ENCODE data around the gene RSL1D1.
"Not testable (repeated sequence)": the region's sequence is repeated elsewhere in the genome, so short reads cannot be mapped to it uniquely, and the experiment has no call there.

The RSL1D1 gene

DNA sequence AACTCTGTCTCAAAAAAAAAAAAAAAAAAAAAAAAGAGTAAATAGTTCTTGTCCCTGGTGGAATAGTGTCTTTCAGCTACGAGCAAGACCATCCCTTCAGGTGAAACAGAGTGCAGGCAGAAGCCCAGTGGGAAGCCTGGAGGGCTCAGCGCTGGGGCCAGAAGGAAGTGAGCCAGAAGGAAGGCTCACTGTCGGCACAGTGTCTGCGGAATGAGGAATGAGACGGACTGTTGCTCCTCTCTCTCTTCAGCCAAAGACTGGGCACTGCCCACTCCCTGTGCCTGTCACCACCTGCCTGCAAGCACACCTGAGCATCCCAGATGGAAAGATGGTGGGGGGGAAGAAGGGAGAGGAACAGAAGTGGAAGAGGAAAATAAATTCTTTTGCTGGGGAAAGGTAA is 7.5 kb downstream of the RSL1D1 start:
- no peak for DNase-seq (ENCODE audit: low spot score)

DNA sequence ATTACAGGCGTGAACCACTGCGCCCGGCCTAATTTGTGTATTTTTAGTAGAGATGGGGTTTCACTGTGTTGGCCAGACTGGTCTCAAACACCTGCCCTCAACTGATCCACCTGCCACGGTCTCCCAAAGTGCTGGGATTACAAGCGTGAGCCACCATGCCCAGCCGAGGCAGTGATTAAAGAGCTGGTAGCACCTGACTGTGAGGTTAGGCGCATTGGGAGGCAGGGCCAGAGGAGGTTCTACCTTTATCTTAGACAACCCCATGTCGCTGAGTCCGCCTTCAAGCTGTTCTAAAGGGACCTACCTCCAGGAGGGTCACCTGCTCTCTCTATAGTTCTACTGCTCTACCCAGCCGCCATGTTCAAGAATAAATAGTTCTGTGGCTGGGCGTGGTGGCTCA is 8.1 kb downstream of the RSL1D1 start:
- no peak for DNase-seq (ENCODE audit: low spot score)

DNA sequence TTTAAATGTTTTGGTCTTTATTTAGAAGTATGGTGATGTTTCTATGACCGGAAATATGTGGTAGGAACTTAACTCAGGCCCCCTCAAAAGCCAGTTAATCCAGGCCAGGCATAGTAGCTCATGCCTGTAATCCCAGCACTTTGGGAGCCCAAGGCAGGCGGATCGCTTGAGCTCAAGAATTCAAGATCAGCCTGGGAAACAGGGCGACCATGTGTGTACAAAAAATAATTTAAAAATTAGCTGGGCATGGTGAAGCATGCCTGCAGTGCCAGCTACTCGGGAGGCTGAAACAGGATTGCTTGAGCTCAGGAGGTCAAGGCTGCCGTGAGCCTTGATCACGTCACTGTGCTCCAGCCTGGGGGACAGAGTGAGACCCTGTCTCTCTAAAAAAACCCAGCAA is 10.3 kb downstream of the RSL1D1 start:
- no peak for DNase-seq (ENCODE audit: low spot score)

DNA sequence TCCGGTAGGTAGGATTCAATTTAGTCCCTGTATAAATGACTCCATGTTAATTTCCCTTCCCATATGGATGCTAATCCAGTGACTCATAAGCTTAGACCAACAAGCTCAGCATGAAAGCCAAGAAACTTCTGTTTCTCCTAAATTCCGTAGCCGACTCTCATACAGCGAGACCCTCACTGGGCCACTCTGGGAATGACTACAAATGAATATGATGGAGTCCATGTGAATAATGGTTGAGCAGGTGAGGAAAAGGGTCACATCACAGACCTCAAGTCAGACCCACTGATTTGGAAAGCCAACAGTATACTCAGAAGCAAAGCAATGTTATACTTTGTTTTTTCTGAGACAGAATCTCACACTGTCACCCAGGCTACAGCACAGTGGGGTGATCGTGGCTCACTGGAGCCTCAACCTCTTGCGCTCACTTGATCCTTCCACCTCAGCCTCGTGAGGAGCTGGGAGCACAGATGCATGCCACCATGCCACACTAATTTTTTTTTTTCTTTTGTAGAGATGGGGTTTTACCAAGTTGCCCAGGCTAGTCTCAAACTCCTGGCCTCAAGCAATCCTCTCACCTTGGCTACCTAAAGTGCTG is 14.6 kb downstream of the RSL1D1 start:
- no peak for DNase-seq (ENCODE audit: low spot score)

DNA sequence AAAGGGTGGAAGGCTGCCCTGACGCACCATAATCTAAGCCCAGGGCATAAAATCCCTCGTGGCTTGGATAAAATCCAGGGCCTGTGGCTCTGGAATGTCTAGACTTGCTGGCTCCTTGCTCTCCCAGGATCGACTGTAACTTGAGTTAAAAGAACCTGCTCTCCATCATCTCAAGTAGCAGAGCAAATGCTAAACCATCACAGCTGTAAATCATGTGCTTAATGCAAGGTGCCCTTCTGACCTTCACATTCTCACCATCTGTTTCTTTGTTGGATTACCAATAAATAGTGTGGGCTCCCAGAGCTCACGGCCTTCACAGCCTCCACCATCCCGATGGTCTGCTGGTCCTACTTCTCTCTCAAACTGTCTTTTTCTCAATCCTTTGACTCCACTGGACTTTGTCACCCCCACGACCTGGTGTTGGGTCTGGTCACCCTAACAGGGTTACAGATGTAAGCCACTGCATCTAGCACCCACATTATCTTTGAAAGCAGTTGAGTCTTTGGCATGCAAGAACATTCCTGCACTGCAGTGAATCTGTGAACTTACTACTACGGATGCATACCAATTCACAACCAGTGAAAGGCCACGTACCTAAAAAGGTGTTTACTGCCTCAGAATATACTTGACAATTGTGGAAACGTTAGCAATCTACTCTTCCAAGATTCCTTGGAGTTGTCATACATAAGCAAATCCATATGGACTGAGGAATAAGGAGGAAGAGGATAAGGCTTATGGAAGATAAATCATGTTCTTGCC is 15.3 kb downstream of the RSL1D1 start:
- DNase-seq (ENCODE audit: low spot score) = no peak

DNA sequence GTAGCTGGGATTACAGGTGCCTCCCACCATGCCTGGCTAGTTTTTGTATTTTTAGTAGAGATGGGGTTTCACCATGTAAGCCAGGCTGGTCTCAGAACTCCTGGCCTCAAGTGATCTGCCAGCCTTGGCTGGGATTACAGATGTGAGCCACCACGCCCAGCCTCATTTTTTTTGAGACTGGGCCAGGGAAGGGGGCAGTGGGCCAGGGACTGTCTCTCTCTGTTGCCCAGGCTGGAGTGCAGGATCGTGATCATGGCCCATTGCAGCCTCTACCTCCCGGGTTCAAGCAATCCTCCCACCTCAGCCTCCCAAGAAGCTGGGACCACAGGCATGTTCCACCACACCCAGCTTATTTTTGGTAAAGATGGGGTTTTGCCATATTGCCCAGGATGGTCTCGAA is 16.0 kb downstream of the RSL1D1 start:
- no peak for DNase-seq (ENCODE audit: low spot score)

DNA sequence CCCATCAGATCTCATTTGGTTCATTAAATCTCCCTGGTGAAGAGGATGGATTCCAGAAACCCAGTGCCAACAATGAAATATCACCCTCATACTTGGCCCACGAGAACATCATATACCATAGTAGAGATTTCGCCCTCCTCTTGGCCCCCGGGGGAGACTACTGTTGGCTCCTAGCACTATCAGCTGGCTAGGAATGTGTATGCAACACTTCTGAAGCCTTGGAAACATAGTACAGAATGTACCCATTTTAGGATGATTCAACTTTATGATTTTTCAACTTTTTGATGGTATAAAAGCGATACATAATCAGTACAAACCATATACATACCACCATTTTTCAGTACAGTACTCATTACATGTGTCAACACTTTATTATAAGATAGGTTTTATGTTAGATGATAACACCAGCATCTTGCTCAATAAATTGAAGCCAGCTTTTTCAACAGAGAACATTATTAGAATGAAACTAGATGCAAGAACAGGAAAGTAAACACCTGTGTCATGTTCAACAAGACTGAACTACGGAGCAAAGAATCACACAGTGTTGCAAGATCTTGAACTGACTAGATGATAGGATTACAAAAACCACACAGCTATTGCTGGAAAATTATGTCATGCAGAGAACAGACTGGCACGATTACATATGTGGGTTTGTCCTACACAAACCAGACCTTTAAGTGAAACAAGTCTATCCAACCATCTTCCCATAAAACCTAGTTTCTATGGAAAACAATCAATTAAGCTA is 17.2 kb downstream of the RSL1D1 start:
- no peak for DNase-seq (ENCODE audit: low spot score)

DNA sequence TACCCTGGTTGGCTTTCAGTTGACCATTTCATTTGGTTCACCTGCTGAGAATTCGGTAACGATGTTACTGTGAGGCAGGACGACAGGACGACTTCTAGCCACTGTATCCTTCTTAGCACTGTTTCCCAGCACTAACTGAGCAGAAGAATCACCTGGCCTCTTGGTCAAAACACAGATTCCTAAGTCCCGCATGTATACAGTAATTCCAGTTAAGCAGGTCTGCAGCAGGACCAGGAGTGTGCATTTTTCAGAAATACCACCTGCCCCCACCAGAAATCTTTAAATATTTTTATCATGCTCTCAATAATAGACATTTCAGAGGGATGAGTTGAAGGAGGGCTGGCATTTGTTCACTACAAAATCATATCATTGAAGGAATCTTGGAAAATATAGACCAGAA is 22.6 kb downstream of the RSL1D1 start:
- DNase-seq (ENCODE audit: low spot score) = no peak

DNA sequence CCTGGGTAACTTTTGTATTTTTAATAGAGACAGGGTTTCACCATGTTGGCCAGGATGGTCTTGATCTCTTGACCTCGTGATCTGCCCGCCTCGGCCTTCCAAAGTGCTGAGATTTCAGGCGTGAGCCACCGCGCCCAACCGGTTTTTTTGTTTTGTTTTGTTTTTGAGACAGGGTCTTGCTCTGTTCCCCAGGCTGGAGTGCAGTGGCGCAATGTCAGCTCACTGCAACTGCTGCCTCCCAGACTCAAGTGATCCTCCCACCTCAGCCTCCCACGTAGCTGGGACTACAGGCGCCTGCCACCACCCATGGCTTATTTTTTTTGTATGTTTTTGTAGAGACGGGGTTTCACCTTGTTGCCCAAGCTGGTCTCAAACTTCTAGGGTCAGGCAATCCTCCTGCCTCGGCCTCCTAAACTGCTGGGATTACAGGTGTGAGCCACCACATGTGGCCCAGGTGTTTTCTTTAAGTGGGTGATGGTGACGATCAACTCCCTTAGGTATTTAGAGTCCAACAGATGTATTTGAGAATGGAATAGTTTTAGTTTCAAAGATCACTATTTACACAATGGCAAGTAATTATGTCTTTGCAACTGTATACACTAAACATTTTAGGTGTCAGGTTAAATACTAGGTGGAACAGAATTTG is 25.7 kb downstream of the RSL1D1 start:
- not testable (repeated sequence) for DNase-seq (ENCODE audit: low spot score)

DNA sequence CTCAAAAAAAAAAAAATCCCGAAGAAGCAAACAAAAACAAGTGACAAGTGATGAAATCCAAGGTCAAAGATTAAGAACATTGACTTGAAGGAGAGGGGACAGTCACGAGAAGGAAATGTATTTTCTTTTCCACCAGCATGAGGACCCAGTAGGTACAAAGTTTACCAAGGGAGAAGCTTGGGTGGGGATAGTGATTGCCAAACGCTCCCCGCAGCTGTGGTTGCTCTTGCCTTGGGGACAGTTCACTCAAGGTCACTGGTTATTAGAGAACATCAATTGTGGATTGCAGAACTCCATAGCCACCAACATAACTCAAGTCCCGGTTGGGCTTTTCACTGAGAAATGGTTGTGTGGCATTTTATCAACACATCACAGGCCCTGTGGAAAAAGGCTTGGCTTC is 27.0 kb downstream of the RSL1D1 start:
- no peak for DNase-seq (ENCODE audit: low spot score)

DNA sequence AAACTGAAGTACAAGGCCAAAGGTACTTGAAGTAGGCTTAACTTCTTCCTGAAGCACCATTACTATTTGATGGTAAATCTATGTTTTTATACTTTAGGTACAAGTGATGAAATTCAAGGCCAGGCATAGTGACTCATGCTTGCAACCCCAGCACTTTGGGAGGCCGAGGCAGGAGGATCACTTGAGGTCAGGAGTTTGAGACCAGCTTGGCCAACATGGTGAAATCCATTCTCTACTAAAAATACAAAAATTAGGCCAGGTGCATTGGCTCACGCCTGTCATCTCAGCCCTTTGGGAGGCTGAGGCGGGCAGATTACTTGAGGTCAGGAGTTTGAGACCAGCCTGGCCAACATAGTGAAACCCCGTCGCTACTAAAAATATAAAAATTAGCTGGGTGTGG is 27.7 kb downstream of the RSL1D1 start:
- not testable (repeated sequence) for DNase-seq (ENCODE audit: low spot score)

DNA sequence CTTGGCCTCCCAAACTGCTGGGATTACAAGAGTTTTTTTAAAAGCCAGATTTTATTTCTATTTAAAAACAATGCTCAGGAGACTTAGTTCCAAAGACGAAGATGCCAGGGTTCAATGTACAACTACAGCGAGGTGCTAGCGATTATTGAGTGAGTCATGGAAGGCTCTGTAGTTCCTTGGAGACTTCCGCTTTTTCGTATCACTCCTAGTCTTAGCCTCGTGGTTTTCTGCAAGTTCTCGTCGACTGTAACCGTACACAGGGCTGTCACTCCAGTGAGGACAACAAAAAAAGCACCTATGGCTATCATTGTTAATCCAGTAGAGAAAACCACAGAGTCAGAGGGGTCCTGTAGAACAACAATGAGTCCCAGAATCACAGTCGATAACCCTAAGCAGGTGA is 31.5 kb downstream of the RSL1D1 start:
- no peak for DNase-seq (ENCODE audit: low spot score)

DNA sequence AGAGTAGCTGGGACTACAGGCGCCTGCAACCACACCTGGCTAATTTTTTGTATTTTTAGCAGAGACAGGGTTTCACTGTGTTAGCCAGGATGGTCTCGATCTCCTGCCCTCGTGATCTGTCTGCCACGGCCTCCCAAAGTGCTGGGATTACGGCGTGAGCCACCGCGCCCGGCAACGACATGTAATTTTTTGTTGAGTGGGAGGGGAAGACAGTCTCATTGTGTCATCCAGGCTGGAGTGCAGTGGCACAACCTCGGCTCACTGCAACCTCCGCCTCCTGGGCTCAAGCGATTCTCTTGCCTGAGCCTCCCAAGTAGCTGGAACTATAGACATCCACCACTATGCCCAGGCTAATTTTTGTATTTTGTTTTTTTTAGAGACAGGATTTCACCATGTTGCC is 32.4 kb downstream of the RSL1D1 start:
- DNase-seq (ENCODE audit: low spot score) = not testable (repeated sequence)

DNA sequence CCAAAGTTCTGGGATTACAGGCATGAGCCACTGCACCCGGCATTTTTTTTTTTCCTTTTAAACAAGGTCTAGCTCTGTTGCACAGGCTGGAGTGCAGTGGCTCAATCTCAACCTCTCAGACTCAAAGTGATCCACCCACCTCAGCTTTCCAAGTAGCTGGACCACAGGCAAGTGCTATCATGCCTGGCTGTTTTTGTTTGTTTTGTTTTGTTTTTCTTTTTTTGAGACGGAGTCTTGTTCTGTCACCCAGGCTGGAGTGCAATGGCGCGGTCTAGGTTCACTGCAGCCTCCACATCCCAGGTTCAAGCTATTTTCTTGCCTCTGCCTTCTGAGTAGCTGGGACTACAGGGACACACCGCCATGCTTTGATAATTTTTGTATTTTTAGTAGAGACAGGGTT is 35.2 kb downstream of the RSL1D1 start:
- DNase-seq (ENCODE audit: low spot score) = no peak

DNA sequence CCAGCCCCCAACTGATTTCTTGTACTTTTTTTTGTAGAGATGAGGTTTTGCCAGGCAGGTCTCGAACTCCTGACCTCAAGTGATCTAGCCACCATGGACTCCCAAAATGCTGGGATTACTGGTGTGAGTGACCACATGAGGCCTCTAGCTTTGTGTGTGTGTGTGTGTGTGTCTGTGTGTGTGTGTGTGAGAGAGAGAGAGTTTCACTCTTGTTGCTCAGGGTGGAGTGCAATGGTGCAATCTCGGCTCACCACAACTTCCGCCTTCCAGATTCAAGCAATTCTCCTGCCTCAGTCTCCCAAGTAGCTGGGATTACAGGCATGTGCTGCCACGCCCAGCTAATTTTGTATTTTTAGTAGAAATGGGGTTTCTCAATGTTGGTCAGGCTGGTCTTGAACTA is 36.5 kb downstream of the RSL1D1 start:
- not testable (repeated sequence) for DNase-seq (ENCODE audit: low spot score)

DNA sequence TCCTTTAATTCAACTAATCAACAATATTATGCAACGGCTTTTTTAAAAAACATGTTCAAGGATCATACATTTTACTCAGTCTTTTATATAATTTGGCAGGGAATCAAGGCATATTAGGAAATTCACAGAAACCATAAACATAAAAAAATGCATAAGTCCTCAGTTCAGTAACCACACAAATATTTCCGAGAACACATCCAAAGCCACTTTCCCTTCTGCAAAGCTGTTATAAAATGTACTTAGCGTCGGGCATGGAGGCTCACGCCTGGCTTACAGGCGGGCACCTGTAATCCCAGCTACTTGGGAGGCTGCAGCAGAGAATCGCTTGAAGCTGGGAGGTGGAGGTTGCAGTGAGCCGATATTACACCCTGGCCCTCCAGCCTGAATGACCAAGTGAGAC is 44.6 kb downstream of the RSL1D1 start:
- no peak for DNase-seq (ENCODE audit: low spot score)

DNA sequence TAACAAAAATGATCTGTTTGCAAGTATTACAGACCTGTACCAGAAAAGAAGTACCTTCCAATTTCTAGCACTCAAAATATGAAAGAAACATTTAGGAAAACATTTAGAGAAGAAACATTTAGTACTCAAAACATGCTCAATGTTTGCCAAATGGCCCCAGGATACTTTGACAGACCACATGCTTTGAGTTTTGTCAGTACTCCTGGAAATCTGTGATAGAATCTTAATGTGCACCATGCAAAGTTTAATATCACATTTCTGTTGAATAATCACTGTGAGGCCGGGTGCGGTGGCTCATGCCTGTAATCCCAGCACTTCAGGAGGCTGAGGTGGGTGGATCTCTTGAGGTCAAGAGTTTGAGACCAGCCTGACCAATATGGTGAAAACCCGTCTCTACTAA is 45.8 kb downstream of the RSL1D1 start:
- no peak for DNase-seq (ENCODE audit: low spot score)

DNA sequence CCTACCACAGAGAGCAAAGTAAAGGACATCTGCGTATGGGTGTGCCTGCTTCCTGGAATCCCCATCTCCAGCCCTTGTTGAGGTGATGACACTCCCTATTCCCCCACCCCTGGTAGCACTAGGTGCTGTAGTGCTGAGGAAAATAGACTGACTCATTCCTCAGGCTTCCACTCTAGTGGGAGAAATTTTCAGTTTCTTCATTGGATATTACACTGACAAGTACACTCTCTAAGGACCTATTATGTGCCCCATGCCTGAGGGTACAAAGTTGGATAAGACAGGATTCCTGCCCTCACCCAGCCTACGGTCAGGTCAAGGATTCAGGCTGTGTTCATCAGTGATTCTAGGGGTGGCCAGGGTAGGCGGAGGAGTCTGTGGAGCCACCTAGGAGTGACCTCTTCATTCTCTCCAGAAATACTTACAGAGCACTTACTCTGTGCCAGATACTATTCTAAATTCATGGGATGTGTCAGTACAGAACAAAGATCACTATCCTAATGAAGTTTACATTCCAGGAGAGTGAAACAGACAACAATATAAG is 49.8 kb downstream of the RSL1D1 start:
- no peak for DNase-seq (ENCODE audit: low spot score)

DNA sequence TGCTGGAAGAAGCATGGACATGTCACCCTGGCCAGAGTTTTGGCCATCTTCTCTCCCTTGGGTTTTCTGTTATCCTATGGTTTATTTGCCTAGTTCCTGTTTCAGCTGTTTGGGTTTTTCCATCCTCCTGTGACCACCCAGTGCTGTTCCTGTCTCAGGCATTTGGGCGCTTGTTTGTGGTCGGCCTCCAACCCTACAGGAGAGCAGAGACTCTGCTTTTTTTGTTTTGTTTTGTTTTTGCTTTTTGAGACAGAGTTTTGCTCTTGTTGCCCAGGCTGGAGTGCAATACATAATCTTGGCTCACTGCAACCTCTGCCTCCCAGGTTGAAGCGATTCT is 51.0 kb downstream of the RSL1D1 start:
- no peak for DNase-seq (ENCODE audit: low spot score)

DNA sequence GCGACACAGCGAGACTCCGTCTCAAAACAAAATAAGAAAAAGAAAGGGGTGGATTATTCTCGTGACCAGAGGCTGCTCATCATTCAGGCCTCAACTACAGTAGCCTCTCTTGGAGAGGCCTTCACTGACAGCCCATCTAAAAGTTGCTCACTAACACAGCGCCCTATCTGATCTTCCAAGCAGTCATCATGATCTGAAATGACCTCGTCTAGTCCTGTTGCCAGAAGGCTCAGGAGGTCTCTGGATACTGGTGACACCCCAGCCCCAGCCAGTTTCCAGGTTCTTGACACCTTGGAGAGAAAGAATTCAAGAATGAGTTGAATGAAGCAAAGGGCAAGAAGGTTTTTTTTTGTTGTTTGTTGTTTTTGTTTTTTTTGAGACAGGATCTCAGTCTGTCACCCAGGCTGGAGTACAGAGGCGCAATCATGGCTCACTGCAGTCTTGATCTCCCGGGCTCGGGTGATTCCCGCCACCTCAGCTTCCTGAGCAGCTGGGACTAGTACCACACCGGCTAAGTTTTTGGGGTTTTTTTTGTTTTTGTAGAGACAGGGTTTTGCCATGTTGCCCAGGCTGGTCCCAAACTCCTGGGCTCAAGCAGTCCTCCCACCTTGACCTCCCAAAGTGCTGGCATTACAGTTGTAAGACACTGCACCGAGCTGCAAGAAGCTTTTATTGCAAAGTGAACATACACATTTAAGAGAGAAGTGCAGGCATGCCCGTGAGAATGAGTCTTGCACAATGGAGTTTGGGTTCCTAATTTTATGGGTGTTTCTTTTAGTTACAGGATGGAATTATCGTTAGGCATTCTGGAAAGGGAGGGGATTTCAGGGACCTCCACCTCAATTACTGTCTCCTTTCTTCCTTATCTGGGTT is 51.6 kb downstream of the RSL1D1 start:
- DNase-seq (ENCODE audit: low spot score) = no peak

DNA sequence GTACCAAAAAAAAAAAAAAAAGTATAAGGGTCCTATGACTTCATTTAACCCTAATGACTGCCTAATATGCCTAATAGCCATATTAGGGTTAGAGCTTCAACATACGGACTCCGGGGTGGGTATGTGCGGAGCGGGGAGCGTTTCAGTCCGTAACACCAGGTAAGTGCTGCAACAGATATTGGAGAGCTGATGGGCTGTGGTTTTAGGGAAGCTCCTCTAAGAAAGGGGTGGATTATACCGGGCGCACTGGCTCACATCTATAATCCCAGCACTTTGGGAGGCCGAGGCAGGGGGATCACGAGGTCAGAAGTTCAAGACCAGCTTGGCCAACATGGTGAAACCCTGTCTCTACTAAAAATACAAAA is 52.3 kb downstream of the RSL1D1 start:
- DNase-seq (ENCODE audit: low spot score) = no peak

DNA sequence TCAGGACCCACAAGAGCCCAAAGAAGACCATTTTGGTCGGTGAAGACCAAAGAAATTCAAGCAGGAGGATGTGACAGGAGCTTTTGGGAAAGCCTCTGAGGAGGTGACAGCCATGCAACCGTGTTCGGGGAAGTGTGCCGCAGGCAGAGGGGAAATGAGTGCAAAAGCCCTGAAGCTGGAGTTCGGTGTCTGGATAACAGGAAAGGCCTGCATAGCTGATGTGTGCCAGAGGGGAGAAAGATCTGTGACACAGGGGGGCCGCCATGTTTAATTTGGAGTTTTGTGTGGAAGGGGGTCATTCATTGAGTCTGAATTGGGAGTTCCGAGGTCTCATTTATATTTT is 53.4 kb downstream of the RSL1D1 start:
- no peak for DNase-seq (ENCODE audit: low spot score)
